GM06990 (cell line): Measurements from ENCODE around the gene TECR.

Source experiments
- DNase-seq: peaks from one replicate; pipeline ENCODE4 v3.0.0-alpha.2; 2011; ENCODE audit not compliant: insufficient read length; ENCODE audit errors: extremely low read depth
- H3K27me3 ChIP-seq: replicated peaks from 2 replicates; pipeline ENCODE4 v1.6.0; 2011; ENCODE audit warnings: low read length; ENCODE audit not compliant: control insufficient read depth, insufficient read depth
- H3K36me3 ChIP-seq: 2 replicates; pipeline ENCODE4 v1.5.1; 2011; ENCODE audit warnings: low read length; ENCODE audit not compliant: control insufficient read depth, insufficient read depth
- H3K4me3 ChIP-seq: replicated peaks from 2 replicates; pipeline ENCODE4 v1.5.1; 2011; ENCODE audit warnings: low read depth, mild to moderate bottlenecking, control low read depth, low read length
- TF ChIP-seq, protein P1 (sequence below): IDR thresholded peaks from 2 replicates; pipeline ENCODE4 v1.5.1; 2011; ENCODE audit warnings: low read length, control low read depth, mild to moderate bottlenecking, inconsistent platforms; ENCODE audit not compliant: insufficient read depth, poor library complexity, severe bottlenecking

The TECR gene

GRCh38 chr19:14526423-14526822 is 3.0 kb upstream of the TECR start:
- TF ChIP-seq, protein P1, sequence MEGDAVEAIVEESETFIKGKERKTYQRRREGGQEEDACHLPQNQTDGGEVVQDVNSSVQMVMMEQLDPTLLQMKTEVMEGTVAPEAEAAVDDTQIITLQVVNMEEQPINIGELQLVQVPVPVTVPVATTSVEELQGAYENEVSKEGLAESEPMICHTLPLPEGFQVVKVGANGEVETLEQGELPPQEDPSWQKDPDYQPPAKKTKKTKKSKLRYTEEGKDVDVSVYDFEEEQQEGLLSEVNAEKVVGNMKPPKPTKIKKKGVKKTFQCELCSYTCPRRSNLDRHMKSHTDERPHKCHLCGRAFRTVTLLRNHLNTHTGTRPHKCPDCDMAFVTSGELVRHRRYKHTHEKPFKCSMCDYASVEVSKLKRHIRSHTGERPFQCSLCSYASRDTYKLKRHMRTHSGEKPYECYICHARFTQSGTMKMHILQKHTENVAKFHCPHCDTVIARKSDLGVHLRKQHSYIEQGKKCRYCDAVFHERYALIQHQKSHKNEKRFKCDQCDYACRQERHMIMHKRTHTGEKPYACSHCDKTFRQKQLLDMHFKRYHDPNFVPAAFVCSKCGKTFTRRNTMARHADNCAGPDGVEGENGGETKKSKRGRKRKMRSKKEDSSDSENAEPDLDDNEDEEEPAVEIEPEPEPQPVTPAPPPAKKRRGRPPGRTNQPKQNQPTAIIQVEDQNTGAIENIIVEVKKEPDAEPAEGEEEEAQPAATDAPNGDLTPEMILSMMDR, result no peak
- DNase-seq, result no peak
- Histone ChIP-seq H3K27me3 (no peaks in the 10 kb centered on the region), H3K36me3 (no peaks in the 10 kb centered on the region), H3K4me3 (no peak overlapping the region)

DNA sequence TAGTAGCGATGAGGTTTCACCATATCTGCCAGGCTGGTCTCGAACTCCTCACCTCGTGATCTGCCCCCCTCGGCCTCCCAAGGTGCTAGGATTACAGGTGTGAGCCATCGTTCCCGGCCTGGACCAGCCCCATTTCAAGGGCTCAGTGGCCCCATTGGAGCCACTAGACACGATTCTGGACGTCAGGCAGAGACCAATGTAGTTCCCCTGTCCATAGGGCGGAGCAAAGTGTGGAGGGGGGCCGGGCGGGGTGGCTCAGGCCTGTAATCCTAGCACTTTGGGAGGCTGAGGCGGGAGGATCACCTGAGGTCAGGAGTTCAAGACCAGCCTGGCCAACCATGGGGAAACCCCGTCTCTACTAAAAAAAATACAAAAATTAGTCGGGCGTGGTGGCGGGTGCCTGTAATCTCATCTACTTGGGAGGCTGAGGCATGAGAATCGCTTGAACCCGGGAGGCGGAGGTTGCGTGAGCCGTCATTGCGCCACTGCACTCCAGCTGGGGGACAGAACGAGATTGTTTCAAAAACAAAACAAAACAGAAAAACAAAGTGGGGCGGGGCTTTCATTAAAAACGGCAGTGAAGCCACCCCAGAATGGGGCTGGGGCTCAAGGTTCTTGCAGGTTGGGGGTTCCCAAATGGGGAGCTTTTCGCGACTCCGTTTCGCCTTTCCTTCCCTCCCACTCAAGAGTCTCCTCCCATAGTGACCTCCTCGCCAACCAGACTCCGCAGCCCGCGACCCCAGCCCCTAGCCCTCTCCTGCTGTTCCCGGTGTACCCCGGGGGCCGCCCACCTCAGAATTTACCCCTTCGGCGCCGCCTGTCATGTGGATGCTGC is 758 bp upstream of the TECR start:
- H3K36me3 ChIP-seq, result no peaks in the 10 kb centered on the region
- no peaks in the 10 kb centered on the region for H3K27me3 ChIP-seq
- TF ChIP-seq, protein P1, result no peak
- peak overlapping the region; percentile 66 for H3K4me3 ChIP-seq
- no peak for DNase-seq

DNA sequence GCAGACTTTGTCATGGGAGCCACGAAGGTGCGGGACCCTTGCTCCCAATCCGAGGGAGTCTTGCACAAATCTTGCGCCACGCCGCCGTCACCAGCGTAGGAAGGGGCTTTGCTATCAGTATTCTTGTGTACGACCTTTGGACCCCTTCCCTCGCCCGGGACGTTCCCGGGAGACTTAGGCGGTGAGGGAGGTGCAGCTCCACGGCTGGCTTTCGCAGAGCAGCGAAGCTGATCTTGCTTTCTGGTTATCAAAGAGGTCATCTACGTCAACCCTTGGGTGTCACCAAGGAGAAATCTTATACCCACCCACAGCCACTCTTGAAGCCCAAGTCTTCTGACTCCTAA is 583 bp downstream of the TECR start:
- H3K4me3 ChIP-seq, result peak overlapping the region; percentile 95
- TF ChIP-seq, protein P1, result no peak
- no peak for DNase-seq
- H3K36me3 ChIP-seq, result no peaks in the 10 kb centered on the region; the same call in 1 of the 2 replicates
- no peaks in the 10 kb centered on the region for H3K27me3 ChIP-seq

DNA sequence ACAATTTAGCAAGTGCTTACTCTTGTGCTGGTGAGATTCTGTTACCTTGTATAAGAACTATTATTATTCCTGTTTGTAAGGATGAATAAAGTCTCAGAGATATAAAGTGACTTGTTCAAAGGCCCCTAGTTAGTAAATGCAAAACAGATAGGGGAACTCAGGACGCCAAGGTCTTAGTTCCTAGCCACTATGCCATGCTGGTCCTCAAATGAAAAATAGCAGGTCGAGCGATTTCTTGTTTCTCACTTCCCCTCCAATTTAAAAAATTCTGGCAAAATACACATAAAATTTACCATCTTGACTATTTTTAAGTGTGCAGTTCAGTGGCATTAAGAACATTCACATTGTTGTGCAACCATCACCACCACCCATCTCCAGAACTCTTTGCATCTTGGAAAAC is 1.1 kb downstream of the TECR start:
- DNase-seq, result no peak
- Histone ChIP-seq H3K27me3 (no peaks in the 10 kb centered on the region), H3K36me3 (no peaks in the 10 kb centered on the region; the same call in 1 of the 2 replicates), H3K4me3 (peak overlapping the region; percentile 95)
- TF ChIP-seq, protein P1, result no peak

GRCh38 chr19:14533450-14533849 is 4.1 kb downstream of the TECR start:
- TF ChIP-seq, protein P1, result no peak

More at GRCh38 chr19:14533450-14533849, 4.1 kb downstream of the TECR start:
- no peak for DNase-seq
- Histone ChIP-seq H3K36me3 (no peaks in the 10 kb centered on the region; the same call in 1 of the 2 replicates), H3K4me3 (no peak overlapping the region), H3K27me3 (no peaks in the 10 kb centered on the region)
